ENCODE results near the gene CFI. TPM values are rescaled to one million over a fixed set of nuclear protein-coding genes. Genes with fewer than 3 reads are reported as not detected.
A peak's percentile ranks its signal among the peaks of the same experiment; 100 is the strongest.

The CFI gene
- 23.4 and 59.7 TPM in 2 replicates for total RNA-seq

GRCh38 chr4:109801895-109802319 lies at the start of gene CFI:
CFI (minus strand) TSS chr4:109801999; CDS start chr4:109801971, 28 bp downstream.
- DNase-seq (ENCODE audit: low read depth in 2 of 2): peak; percentile 55 to 78

DNA sequence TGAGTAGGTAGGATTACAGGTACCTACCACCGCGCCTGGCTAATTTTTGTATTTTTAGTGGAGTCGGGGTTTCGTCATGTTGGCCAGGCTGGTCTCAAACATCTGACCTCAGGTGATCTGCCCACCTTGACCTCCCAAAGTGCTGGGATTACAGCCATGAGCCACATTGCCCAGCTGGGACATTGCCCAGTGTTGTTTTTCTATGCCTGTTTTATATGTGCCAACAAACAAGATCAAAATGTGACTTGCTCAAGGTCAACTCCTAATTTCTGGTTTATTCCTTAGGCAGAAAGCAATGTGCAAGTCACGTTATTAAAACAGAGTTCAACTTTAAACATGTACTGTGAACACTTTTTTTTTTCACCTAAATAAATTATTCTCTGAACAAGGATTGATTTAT lies 48.8 kb upstream of the CFI start:
- no peak for DNase-seq (ENCODE audit: low read depth in 2 of 2)

DNA sequence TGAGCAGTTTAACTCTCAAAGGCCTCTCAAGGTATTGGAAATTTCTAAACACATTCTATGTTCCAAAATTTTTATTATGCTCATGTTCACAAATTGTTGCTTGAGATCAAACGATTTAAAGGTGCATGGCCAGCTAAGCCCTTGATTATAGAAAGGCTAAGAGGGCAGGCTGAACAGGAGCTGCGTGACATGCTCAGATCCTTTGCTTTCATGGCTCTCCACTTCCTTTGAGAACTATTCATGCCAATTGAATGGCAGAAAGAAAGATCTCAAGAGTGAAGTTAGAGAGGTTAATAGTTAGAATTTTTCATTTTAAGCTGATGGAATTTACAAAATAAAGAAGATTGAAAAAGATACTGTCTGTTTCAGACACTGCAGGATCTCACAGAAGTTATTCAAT lies 46.7 kb upstream of the CFI start:
- no peak for DNase-seq (ENCODE audit: low read depth in 2 of 2)

DNA sequence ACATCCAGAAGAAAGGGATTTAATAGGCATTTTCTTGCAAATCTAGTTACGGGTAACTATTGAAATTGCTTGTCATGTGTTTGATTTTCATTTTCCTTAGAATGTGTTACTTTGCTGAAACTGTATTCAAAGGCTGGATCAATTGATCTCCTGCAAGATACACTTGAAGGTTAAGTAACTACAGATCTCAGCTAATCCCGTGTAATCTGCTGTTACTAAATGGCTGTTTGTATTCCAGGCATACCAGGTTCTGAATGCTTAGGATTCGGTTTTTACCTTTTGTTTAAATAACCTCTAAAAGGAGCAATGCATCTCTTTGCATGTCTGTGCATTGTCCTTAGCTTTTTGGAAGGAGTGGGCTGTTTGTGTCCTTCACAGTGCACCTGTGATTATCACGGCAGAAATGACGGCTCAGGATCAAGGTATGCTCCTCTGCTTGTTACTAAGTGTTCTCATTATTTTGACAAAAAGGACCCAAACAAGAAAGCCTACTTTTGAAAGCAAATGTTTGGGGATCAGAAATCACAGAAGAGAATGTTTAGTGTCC lies 46.2 kb upstream of the CFI start, which contains the start of gene LRIT3:
LRIT3 (plus strand) TSS at position 212 of the 547 bp plus-strand sequence; CDS start at position 307, 95 bp downstream.
- no peak for DNase-seq (ENCODE audit: low read depth in 2 of 2)

- DNase-seq (ENCODE audit: low read depth in 2 of 2): no peak
These were observed 44.7 kb upstream of the CFI start for GRCh38 chr4:109846395-109847098.

GRCh38 chr4:109836985-109837384 lies 35.2 kb upstream of the CFI start:
- no peak for DNase-seq (ENCODE audit: low read depth in 2 of 2)

GRCh38 chr4:109833756-109834155 lies 32.0 kb upstream of the CFI start:
- no peak for DNase-seq (ENCODE audit: low read depth in 2 of 2)

- no peak for DNase-seq (ENCODE audit: low read depth in 2 of 2)
These were observed 25.9 kb upstream of the CFI start, which contains the start of gene RRH for GRCh38 chr4:109827672-109828071. RRH (plus strand) TSS chr4:109827972; CDS start chr4:109828028, 56 bp downstream.

DNA sequence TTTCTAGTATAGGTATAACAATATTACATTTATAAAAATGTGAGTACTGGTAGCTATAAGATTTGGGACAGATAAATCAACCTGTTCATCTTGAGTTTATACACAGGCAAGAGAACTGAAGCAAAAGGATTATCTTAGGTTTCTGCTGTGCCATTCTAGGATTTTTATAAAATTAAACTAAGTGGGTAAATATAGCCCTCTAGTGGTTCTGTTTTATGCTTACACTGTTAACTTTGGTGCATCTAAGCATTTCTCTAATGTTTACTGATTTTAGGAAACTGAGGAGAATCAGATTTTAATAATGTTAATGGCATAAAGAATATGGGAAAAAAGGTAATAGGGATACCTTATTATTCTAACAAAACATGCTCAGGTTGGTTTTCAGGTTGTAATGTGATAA lies 24.9 kb upstream of the CFI start:
- DNase-seq (ENCODE audit: low read depth in 2 of 2): peak in 1 of 2 donors; percentile 28

GRCh38 chr4:109821185-109821584 lies 19.4 kb upstream of the CFI start:
- no peak for DNase-seq (ENCODE audit: low read depth in 2 of 2)

DNA sequence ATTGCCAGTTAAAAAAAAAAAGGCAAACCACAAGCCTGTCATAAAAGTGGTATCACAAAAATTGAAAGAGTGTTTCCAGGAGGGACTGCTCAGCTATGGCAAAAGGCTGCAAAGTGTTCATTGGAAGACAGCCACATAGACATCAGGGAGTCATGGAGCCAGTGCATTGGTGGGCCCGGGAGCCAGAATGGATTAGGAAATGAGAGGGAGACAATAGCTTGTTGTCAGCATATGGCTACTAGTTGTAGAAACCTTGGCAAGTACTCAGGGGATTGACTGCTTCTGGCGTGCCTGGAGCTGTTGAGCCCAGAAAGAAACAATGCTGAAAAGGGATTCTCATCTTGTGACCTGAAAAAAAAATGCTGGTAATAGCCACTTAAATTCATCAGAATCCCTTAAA lies 18.8 kb upstream of the CFI start:
- DNase-seq (ENCODE audit: low read depth in 2 of 2): peak in 1 of 2 donors; percentile 18

DNA sequence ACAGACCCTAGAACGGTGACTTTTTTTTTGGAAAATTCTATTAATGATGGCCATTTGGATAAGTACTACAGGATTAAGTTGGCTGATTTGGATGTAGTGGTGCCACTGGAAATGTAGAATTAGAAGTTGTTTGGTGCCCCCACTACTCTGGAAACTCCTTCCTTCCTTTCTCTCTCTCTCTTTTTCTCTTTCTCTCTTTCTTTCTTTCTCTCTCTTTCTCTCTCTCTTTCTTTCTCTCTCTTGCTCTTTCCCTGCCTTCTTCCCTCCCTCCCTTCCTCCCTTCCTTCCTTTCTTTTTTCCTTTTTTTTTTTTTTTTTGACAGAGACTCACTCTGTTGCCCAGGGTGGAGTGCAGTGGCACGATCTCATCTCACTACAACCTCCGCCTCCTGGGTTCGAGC lies 16.5 kb upstream of the CFI start:
- DNase-seq (ENCODE audit: low read depth in 2 of 2): no peak

- no peak for DNase-seq (ENCODE audit: low read depth in 2 of 2)
These were observed 15.1 kb upstream of the CFI start for GRCh38 chr4:109816894-109817293.

DNA sequence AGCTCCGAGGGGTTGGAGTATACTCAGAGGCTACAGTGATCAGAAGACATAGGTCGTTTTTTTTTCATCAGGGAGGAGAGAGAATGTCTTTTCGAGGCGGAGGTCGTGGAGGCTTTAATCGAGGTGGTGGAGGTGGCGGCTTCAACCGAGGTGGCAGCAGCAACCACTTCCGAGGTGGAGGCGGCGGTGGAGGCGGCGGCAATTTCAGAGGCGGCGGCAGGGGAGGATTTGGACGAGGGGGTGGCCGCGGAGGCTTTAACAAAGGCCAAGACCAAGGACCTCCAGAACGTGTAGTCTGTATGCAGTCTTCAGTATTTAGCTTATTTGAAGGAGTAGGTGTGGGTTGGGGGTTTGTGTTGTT lies 14.3 kb upstream of the CFI start:
- DNase-seq (ENCODE audit: low read depth in 2 of 2): peak in 1 of 2 donors; percentile 13

- peak; percentile 88 to 95 for DNase-seq (ENCODE audit: low read depth in 2 of 2)
These were observed 13.6 kb upstream of the CFI start, which contains the start of gene GAR1 for GRCh38 chr4:109815151-109816081. GAR1 (plus strand) TSS chr4:109815762; CDS start chr4:109816165, 403 bp downstream.

GRCh38 chr4:109811707-109812106 lies 9.9 kb upstream of the CFI start:
- DNase-seq (ENCODE audit: low read depth in 2 of 2): no peak

- no peak for DNase-seq (ENCODE audit: low read depth in 2 of 2)
These were observed 9.0 kb upstream of the CFI start for GRCh38 chr4:109810552-109811387.

DNA sequence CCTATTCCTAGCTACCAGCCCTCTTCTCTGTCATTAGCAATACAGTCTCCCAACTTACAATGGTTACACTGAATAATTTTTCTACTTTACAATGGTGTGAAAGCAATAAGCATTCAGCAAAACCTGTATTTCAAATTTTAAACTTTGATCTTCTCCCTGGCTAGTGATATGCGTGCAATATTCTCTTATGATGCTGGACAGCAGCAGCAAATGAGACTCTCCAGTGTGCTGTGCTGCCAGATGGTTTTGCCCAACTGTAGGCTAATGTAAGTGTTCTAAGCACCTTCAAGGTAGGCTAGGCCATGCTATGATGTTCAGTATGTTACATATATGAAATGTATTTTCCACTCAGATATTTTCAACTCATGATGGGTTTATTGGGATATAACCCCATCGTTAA lies 7.9 kb upstream of the CFI start:
- DNase-seq (ENCODE audit: low read depth in 2 of 2): no peak

DNA sequence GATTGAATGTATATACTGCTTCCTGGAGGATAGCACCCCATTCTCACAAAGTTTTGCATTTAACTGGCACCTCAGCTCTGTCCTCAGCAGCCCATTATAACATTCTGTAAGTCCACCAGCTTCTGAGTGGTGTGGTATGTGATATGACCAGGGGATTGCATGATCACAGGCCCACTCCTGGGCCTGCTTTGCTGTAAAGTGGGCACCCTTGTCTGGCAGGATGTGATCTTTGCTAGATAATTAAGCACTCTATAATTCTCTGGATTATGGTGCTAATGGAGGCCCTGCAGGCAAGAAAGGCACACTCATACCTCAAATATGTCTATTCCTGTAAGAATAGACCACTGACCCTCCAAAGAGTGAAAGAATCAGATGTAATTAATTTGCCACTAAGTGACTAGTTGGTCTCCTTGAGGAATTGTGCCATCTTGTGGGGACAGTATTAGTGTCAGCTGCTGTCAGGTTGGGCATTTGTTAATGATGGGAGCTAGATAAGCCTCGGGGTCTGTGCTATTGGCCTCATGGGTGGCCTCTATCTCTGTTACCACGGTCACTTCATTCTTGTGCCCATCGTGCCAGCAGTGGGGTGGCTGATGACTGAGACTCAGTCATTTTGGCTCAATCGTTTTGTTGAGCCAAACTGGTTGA lies 2.2 kb upstream of the CFI start:
- DNase-seq (ENCODE audit: low read depth in 2 of 2): peak; percentile 36 to 58

DNA sequence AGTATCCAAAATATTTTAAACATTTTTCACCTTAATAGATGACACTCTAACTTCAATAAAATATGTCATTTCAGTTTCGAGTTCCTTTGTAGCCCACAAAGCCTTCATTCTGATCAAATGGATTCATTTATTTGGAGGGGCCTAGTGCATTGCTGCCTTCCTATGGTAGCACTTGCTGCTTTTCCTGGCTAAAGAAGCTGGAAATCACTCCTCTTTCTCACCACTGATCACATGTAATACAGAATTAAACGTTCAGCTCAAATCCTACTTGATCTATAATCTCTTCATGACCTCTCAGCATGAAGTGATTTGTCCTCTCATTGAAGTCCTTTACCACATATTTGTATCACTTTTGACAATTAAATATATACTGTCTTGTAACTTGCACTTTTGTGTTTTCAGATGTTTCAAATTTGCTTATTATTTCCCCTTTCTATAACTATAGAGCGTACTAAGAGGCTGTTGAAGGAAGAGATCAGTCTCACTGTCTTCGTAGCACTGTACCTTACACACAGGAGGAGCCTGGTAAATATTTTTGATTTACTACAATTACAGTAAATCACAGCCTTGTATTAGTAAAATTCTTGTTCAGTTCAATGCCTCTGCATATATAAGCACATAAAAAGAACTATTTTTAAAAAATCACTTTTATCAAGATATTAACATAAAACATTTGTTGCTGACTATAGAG lies 555 bp downstream of the CFI start:
- no peak for DNase-seq (ENCODE audit: low read depth in 2 of 2)

Data from dermis microvascular lymphatic vessel endothelial cell (primary cell).